ENCODE measurements around the gene LEKR1. TPM values are rescaled to one million over a fixed set of nuclear protein-coding genes. Genes with fewer than 3 reads are reported as not detected.

Gene LEKR1
- total and polyA plus RNA-seq, 4 experiments from 2014 or later, result 0.53 to 2.9 (median 1.3) TPM

GRCh38 chr3:157081626-157082210 lies 255.6 kb downstream of the LEKR1 start:
- peak overlapping the region; percentile 85 to 96 (median 89) for H3K27ac Mint-ChIP-seq
- H3K4me1 Mint-ChIP-seq, result peaks cover 10 to 29% (median 17%) of the 10 kb centered on the region in 4 donors
- H3K9me3 ChIP-seq (ENCODE audit: control insufficient read depth in 1 of 2, low read length in 2 of 2), result no peaks in the 10 kb centered on the region
- peak; percentile 82 to 92 (median 83) for DNase-seq
- H3K27me3 ChIP-seq (ENCODE audit: insufficient read depth, low read length), result no peaks in the 10 kb centered on the region
- CTCF ChIA-PET (ENCODE audit: partially characterized antibody), result interaction anchor here (0.7 to 20.1 kb wide), 28 partner anchors 10 to 1276 kb away, joined by 3 to 346 read pairs (median 4); partner anchors contain the start of genes C3orf33, SSR3 and TIPARP
- POLR2A ChIA-PET (ENCODE audit: partially characterized antibody), result interaction anchor here (0.6 to 5.9 kb wide), 15 partner anchors 7 to 527 kb away, joined by 3 to 52 read pairs (median 5); partner anchors contain the start of genes CCNL1, SSR3 and TIPARP
- no peaks in the 10 kb centered on the region for H3K36me3 ChIP-seq (ENCODE audit: insufficient read depth, low read length)
- intact Hi-C loops (cut with micrococcal nuclease), result loop anchor here (1.0 to 5.0 kb wide), 7 partner anchors 14 to 1039 kb away; partner anchors contain the start of genes SSR3 and TIPARP
- no peaks in the 10 kb centered on the region for H3K9me3 Mint-ChIP-seq
- peak overlapping the region; percentile 55 for H3K27ac ChIP-seq (ENCODE audit: low read depth, low read length)
- H3K36me3 Mint-ChIP-seq, result no peaks in the 10 kb centered on the region
- no peak overlapping the region for H3K4me3 ChIP-seq (ENCODE audit: low read length in 2 of 2)
- peaks cover 20% of the 10 kb centered on the region for H3K4me1 ChIP-seq (ENCODE audit: insufficient read depth, low read length)
- H3K4me3 Mint-ChIP-seq, result peak overlapping the region in 5 of 8 donors; percentile 11 to 39 (median 21)
- H3K27me3 Mint-ChIP-seq, result no peaks in the 10 kb centered on the region

- ChIA-PET CTCF (ENCODE audit: partially characterized antibody) (interaction anchor here (0.6 to 20.1 kb wide), 26 partner anchors 10 to 1276 kb away, joined by 3 to 346 read pairs (median 4); partner anchors contain the start of genes C3orf33, SSR3 and TIPARP), POLR2A (ENCODE audit: partially characterized antibody) (interaction anchor here (0.7 to 5.9 kb wide), 8 partner anchors 15 to 528 kb away, joined by 3 to 52 read pairs (median 6); partner anchors contain the start of genes CCNL1, SSR3 and TIPARP)
- no peaks in the 10 kb centered on the region for H3K9me3 Mint-ChIP-seq
- Histone ChIP-seq H3K4me3 (ENCODE audit: low read length in 2 of 2) (no peak overlapping the region), H3K36me3 (ENCODE audit: insufficient read depth, low read length) (no peaks in the 10 kb centered on the region), H3K4me1 (ENCODE audit: insufficient read depth, low read length) (peaks cover 24% of the 10 kb centered on the region), H3K27ac (ENCODE audit: low read depth, low read length) (peak overlapping the region; percentile 55), H3K9me3 (ENCODE audit: control insufficient read depth in 1 of 2, low read length in 2 of 2) (no peaks in the 10 kb centered on the region), H3K27me3 (ENCODE audit: insufficient read depth, low read length) (no peaks in the 10 kb centered on the region)
- no peaks in the 10 kb centered on the region for H3K36me3 Mint-ChIP-seq
- intact Hi-C loops (cut with micrococcal nuclease), result loop anchor here (5.0 kb wide), 1 partner anchor 1040 kb away; no protein-coding TSS in a partner anchor
- H3K4me3 Mint-ChIP-seq, result peak overlapping the region in 1 of 8 donors; percentile 11
- DNase-seq, result no peak
- H3K27me3 Mint-ChIP-seq, result no peaks in the 10 kb centered on the region
- peak overlapping the region; percentile 85 to 96 (median 89) for H3K27ac Mint-ChIP-seq
- H3K4me1 Mint-ChIP-seq, result peaks cover 10 to 31% (median 18%) of the 10 kb centered on the region in 4 donors
Measured at GRCh38 chr3:157082305-157082982, 256.3 kb downstream of the LEKR1 start.

- Histone ChIP-seq H3K4me1 (ENCODE audit: insufficient read depth, low read length) (peaks cover 35% of the 10 kb centered on the region), H3K4me3 (ENCODE audit: low read length in 2 of 2) (no peak overlapping the region), H3K27ac (ENCODE audit: low read depth, low read length) (no peak overlapping the region), H3K36me3 (ENCODE audit: insufficient read depth, low read length) (no peaks in the 10 kb centered on the region), H3K9me3 (ENCODE audit: control insufficient read depth in 1 of 2, low read length in 2 of 2) (no peaks in the 10 kb centered on the region), H3K27me3 (ENCODE audit: insufficient read depth, low read length) (no peaks in the 10 kb centered on the region)
- intact Hi-C loops (cut with micrococcal nuclease), result loop anchor here (5.0 kb wide), 1 partner anchor 1042 kb away; no protein-coding TSS in a partner anchor
- Mint-ChIP-seq H3K27me3 (no peaks in the 10 kb centered on the region), H3K9me3 (no peaks in the 10 kb centered on the region), H3K27ac (peak overlapping the region in 1 of 7 donors; percentile 24), H3K36me3 (no peaks in the 10 kb centered on the region), H3K4me1 (peaks cover 15 to 45% (median 26%) of the 10 kb centered on the region in 4 donors), H3K4me3 (no peak overlapping the region)
- DNase-seq, result no peak
- ChIA-PET CTCF (ENCODE audit: partially characterized antibody) (interaction anchor here (1.1 to 20.1 kb wide), 4 partner anchors 17 to 539 kb away, joined by 3 to 346 read pairs (median 32); partner anchors contain the start of gene SSR3), POLR2A (ENCODE audit: partially characterized antibody) (interaction anchor here (1.4 to 5.9 kb wide), 3 partner anchors 47 to 601 kb away, joined by 3 to 52 read pairs (median 17); partner anchors contain the start of gene TIPARP)
Measured at GRCh38 chr3:157083824-157084223, 257.7 kb downstream of the LEKR1 start.

- no peak overlapping the region for H3K4me3 ChIP-seq (ENCODE audit: low read length in 2 of 2)
- peaks cover 50% of the 10 kb centered on the region for H3K4me1 ChIP-seq (ENCODE audit: insufficient read depth, low read length)
- Mint-ChIP-seq H3K4me3 (peak overlapping the region in 3 of 8 donors; percentile 21 to 58 (median 36)), H3K36me3 (no peaks in the 10 kb centered on the region), H3K27me3 (no peaks in the 10 kb centered on the region), H3K27ac (peak overlapping the region in 5 of 7 donors; percentile 22 to 100 (median 81)), H3K4me1 (peaks cover 33 to 58% (median 45%) of the 10 kb centered on the region in 4 donors), H3K9me3 (no peaks in the 10 kb centered on the region)
- no peaks in the 10 kb centered on the region for H3K36me3 ChIP-seq (ENCODE audit: insufficient read depth, low read length)
- H3K27ac ChIP-seq (ENCODE audit: low read depth, low read length), result no peak overlapping the region
- intact Hi-C loops (cut with micrococcal nuclease), result no loop called here
- no peaks in the 10 kb centered on the region for H3K27me3 ChIP-seq (ENCODE audit: insufficient read depth, low read length)
- CTCF ChIA-PET (ENCODE audit: partially characterized antibody), result interaction anchor here (1.3 to 20.1 kb wide), 7 partner anchors 9 to 412 kb away, joined by 3 to 346 read pairs (median 4); partner anchors contain the start of genes LEKR1 and TIPARP
- no peaks in the 10 kb centered on the region for H3K9me3 ChIP-seq (ENCODE audit: control insufficient read depth in 1 of 2, low read length in 2 of 2)
- no peak for DNase-seq
- POLR2A ChIA-PET (ENCODE audit: partially characterized antibody), result interaction anchor here (0.8 to 6.1 kb wide), 11 partner anchors 10 to 575 kb away, joined by 3 to 94 read pairs (median 4); partner anchors contain the start of genes CCNL1, SSR3 and TIPARP
Measured at GRCh38 chr3:157086060-157086750, 260.1 kb downstream of the LEKR1 start.

- no peaks in the 10 kb centered on the region for H3K36me3 ChIP-seq (ENCODE audit: insufficient read depth, low read length)
- no peak overlapping the region for H3K4me3 ChIP-seq (ENCODE audit: low read length in 2 of 2)
- Mint-ChIP-seq H3K27me3 (no peaks in the 10 kb centered on the region), H3K4me3 (peak overlapping the region; percentile 12 to 63 (median 32)), H3K27ac (peak overlapping the region in 6 of 7 donors; percentile 41 to 100 (median 70)), H3K36me3 (no peaks in the 10 kb centered on the region), H3K9me3 (no peaks in the 10 kb centered on the region), H3K4me1 (peaks cover 29 to 57% (median 40%) of the 10 kb centered on the region in 4 donors)
- H3K9me3 ChIP-seq (ENCODE audit: control insufficient read depth in 1 of 2, low read length in 2 of 2), result no peaks in the 10 kb centered on the region
- no peak for DNase-seq
- intact Hi-C loops (cut with micrococcal nuclease), result no loop called here
- no peaks in the 10 kb centered on the region for H3K27me3 ChIP-seq (ENCODE audit: insufficient read depth, low read length)
- POLR2A ChIA-PET (ENCODE audit: partially characterized antibody), result interaction anchor here (0.8 to 6.1 kb wide), 12 partner anchors 10 to 575 kb away, joined by 3 to 94 read pairs (median 4); partner anchors contain the start of genes CCNL1, SSR3 and TIPARP
- CTCF ChIA-PET (ENCODE audit: partially characterized antibody), result interaction anchor here (1.3 to 20.1 kb wide), 6 partner anchors 11 to 412 kb away, joined by 3 to 346 read pairs (median 11); partner anchors contain the start of genes LEKR1 and TIPARP
- peak overlapping the region; percentile 21 for H3K27ac ChIP-seq (ENCODE audit: low read depth, low read length)
- peaks cover 44% of the 10 kb centered on the region for H3K4me1 ChIP-seq (ENCODE audit: insufficient read depth, low read length)
Measured at GRCh38 chr3:157086775-157087174, 260.6 kb downstream of the LEKR1 start.

GRCh38 chr3:157087373-157087772 lies 261.2 kb downstream of the LEKR1 start:
- no peaks in the 10 kb centered on the region for H3K36me3 Mint-ChIP-seq
- peak overlapping the region in 6 of 8 donors; percentile 3 to 91 (median 22) for H3K4me3 Mint-ChIP-seq
- no peaks in the 10 kb centered on the region for H3K27me3 ChIP-seq (ENCODE audit: insufficient read depth, low read length)
- H3K27ac Mint-ChIP-seq, result peak overlapping the region in 5 of 7 donors; percentile 12 to 100 (median 59)
- no peaks in the 10 kb centered on the region for H3K9me3 Mint-ChIP-seq
- DNase-seq, result no peak
- intact Hi-C loops (cut with micrococcal nuclease), result no loop called here
- no peak overlapping the region for H3K27ac ChIP-seq (ENCODE audit: low read depth, low read length)
- POLR2A ChIA-PET (ENCODE audit: partially characterized antibody), result interaction anchor here (0.8 to 6.1 kb wide), 14 partner anchors 7 to 604 kb away, joined by 3 to 104 read pairs (median 32); partner anchors contain the start of genes CCNL1, SSR3 and TIPARP
- no peaks in the 10 kb centered on the region for H3K9me3 ChIP-seq (ENCODE audit: control insufficient read depth in 1 of 2, low read length in 2 of 2)
- no peaks in the 10 kb centered on the region for H3K36me3 ChIP-seq (ENCODE audit: insufficient read depth, low read length)
- H3K27me3 Mint-ChIP-seq, result no peaks in the 10 kb centered on the region
- CTCF ChIA-PET (ENCODE audit: partially characterized antibody), result interaction anchor here (1.4 to 20.1 kb wide), 5 partner anchors 11 to 413 kb away, joined by 3 to 346 read pairs (median 18); partner anchors contain the start of genes LEKR1 and TIPARP
- peaks cover 38% of the 10 kb centered on the region for H3K4me1 ChIP-seq (ENCODE audit: insufficient read depth, low read length)
- no peak overlapping the region for H3K4me3 ChIP-seq (ENCODE audit: low read length in 2 of 2)
- H3K4me1 Mint-ChIP-seq, result peaks cover 24 to 51% (median 34%) of the 10 kb centered on the region in 4 donors
